Colonic mucosa (tissue), 4 donors: ENCODE measurements around the gene CRTAP. TPM values are rescaled to one million over a fixed set of nuclear protein-coding genes. Genes with fewer than 3 reads are reported as not detected.

Source experiments
- DNase-seq: peaks from one replicate; pipeline ENCODE4 v3.0.0-alpha.2; 2020
- H3K27ac ChIP-seq: fragments of 200-600 bp; one replicate; pipeline ENCODE4 v1.8.0; 2021
- H3K27me3 ChIP-seq: fragments of 200-600 bp; one replicate; pipeline ENCODE4 v1.8.0; 2021
- H3K36me3 ChIP-seq: fragments of 200-600 bp; one replicate; pipeline ENCODE4 v1.8.0; 2021
- H3K4me1 ChIP-seq: fragments of 200-600 bp; one replicate; pipeline ENCODE4 v1.8.0; 2021; ENCODE audit warnings: mild to moderate bottlenecking
- H3K4me3 ChIP-seq: fragments of 200-600 bp; one replicate; pipeline ENCODE4 v1.8.0; 2021
- H3K9ac ChIP-seq, 2 donors: one replicate each; pipeline ENCODE4 v1.7.0; 2013; ENCODE audit warnings: control low read depth in 2 of 2, low read depth in 2 of 2, low read length in 2 of 2
- H3K9me3 ChIP-seq: fragments of 200-600 bp; one replicate; pipeline ENCODE4 v1.8.0; 2021
- intact Hi-C: fragments of 100-400 bp; cut with DNase I; formaldehyde crosslinking; loops from one replicate; pipeline ENCODE4 v1.14.1; 2022
- total RNA-seq, 2 donors: library from RNA; stranded (reverse); fragmentation: NEBNext Ultra II Directional in 1 of 2; extraction: Animal tissue kit (Norgen Biotek cat#: 25700) in 1 of 2; gene quantifications; one replicate each; pipeline ENCODE4 v1.2.1, GENCODE V29; 2021
- TF ChIP-seq, protein P1 (sequence below): fragments of 200-600 bp; IDR thresholded peaks from one replicate; pipeline ENCODE4 v1.8.0; 2022; ENCODE audit warnings: antibody characterized with exemption, mild to moderate bottlenecking
- donor health status: healthy.
- donor health status: DM: no; HTN: no; CAD: no.
- donor health status: DM: no; HTN: no; CAD: no.

Gene CRTAP
- total RNA-seq, 2 donors from 2014 or later: 92.7 to 101 TPM

DNA sequence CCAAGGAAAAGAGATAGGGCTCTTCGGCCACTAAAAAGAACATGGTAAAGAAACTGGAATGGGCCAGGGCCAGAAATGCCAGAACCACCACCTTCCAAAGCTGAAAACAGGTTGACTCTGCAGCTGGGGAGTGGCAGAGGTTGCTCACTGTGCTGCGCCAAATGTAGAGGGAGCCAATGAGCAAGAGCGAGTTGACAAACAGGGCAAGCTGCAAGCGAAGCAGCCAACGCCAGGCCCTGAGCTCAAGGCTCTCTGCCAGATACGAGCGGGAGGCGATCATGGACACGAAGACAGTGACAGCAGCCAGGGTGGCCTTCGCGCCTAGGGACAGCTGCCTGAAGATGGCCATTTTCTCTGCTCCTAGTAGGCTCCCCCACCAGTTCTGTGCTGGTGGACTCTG, 20.0 kb upstream of the CRTAP start:
- H3K27me3 ChIP-seq: no peaks in the 10 kb centered on the region
- H3K4me1 ChIP-seq: no peaks in the 10 kb centered on the region
- DNase-seq: no peak
- TF ChIP-seq, protein P1, sequence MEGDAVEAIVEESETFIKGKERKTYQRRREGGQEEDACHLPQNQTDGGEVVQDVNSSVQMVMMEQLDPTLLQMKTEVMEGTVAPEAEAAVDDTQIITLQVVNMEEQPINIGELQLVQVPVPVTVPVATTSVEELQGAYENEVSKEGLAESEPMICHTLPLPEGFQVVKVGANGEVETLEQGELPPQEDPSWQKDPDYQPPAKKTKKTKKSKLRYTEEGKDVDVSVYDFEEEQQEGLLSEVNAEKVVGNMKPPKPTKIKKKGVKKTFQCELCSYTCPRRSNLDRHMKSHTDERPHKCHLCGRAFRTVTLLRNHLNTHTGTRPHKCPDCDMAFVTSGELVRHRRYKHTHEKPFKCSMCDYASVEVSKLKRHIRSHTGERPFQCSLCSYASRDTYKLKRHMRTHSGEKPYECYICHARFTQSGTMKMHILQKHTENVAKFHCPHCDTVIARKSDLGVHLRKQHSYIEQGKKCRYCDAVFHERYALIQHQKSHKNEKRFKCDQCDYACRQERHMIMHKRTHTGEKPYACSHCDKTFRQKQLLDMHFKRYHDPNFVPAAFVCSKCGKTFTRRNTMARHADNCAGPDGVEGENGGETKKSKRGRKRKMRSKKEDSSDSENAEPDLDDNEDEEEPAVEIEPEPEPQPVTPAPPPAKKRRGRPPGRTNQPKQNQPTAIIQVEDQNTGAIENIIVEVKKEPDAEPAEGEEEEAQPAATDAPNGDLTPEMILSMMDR: no peak
- no peaks in the 10 kb centered on the region for H3K36me3 ChIP-seq
- H3K9me3 ChIP-seq: no peaks in the 10 kb centered on the region
- no peak overlapping the region for H3K27ac ChIP-seq
- intact Hi-C loops: no loop called here
- no peak overlapping the region for H3K9ac ChIP-seq
- no peak overlapping the region for H3K4me3 ChIP-seq

DNA sequence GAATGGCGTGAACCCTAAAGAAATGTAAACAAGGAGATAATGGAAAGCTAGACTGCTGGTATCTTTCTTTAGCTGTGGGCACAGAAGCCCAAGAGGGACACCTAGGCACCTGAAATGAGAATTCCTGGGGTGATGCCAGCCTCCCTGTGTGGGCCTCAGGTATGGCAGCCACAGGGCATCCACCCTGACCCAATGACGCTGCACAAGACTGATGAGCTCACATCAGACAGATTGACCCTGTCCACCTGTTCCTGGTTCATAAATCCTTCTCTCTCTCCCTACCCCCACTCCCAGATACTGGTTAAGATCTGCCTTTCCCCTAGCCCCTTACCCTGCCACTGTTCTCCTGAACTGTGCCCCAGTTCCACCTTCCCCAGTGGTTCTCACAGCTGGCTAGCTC, 18.4 kb upstream of the CRTAP start:
- Histone ChIP-seq H3K27me3 (no peaks in the 10 kb centered on the region), H3K9me3 (no peaks in the 10 kb centered on the region), H3K4me1 (no peaks in the 10 kb centered on the region), H3K9ac (peak overlapping the region; percentile 93 to 96), H3K36me3 (no peaks in the 10 kb centered on the region), H3K4me3 (peak overlapping the region; percentile 96), H3K27ac (no peak overlapping the region)
- TF ChIP-seq, protein P1: no peak
- intact Hi-C loops: no loop called here
- no peak for DNase-seq

DNA sequence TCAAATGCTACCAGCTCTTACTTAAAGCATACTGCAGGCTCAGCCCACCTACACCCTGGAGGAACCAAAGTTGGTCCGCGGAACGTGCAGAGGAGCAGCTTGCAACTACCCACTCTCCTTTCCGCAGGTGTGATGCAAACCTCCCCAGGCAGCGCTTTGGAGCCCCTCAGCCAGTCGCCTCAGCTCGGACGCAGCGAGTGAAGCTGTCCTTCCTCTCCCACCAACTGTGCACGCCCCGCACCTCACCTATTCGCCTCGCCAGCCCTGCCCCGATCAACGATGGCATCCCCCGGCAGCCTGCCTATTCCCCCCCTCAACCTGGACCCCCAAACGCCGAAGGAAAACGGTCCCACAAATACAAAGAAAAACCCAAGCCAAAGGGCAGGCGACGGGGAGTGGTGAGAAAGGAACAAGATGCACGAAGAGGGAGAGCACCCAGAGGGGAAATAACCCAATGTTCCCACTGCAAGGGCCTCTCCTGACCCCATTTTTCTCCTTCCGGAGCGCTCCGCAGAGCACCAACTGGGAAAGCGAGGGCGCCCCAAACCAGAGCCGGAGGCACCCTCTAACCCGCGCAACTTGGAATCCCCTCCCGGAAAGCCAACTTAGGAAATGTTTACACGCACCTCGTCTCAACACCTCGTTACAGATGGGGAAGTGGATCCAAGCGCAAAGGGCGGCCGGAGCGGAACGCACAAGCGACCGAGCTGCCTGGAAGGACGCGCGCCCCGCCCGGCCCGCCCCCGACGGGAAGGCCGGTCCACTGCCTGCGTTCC, 17.5 kb upstream of the CRTAP start:
- peak overlapping the region; percentile 93 to 96 for H3K9ac ChIP-seq
- peak overlapping the region; percentile 96 for H3K4me3 ChIP-seq
- no peaks in the 10 kb centered on the region for H3K36me3 ChIP-seq
- H3K27me3 ChIP-seq: no peaks in the 10 kb centered on the region
- intact Hi-C loops: no loop called here
- peak; percentile 60 for DNase-seq
- TF ChIP-seq, protein P1: no peak
- no peaks in the 10 kb centered on the region for H3K4me1 ChIP-seq
- H3K27ac ChIP-seq: peak overlapping the region; percentile 92
- no peaks in the 10 kb centered on the region for H3K9me3 ChIP-seq

DNA sequence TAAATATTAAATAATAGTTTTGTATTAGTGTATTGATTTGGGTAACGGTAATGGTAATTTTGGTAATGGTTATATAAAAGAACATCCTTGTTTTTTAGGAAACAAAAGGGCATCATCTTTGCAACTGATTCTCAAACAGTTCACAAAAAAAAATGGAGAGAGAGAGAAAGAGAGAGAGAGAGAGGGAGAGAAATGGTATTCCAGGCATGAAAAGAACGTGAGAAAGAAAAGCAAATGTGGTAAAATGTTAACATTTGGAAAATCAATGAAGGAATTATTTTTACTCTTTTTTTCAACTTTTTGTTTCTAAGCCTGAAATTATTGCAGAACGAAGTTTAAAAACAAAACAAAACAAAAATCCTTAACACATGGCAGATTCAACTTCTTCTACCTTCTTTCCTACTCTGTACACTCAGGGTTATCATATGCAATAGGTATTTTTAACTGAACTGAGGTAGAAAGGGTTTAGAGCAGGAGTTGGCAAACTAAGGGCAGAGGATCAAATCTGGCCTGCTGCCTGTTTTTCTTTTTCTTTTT, 14.6 kb upstream of the CRTAP start:
- DNase-seq: no peak
- Histone ChIP-seq H3K27ac (no peak overlapping the region), H3K4me1 (no peaks in the 10 kb centered on the region), H3K9ac (no peak overlapping the region), H3K9me3 (no peaks in the 10 kb centered on the region), H3K4me3 (no peak overlapping the region), H3K27me3 (no peaks in the 10 kb centered on the region), H3K36me3 (no peaks in the 10 kb centered on the region)
- intact Hi-C loops: no loop called here
- TF ChIP-seq, protein P1: no peak

DNA sequence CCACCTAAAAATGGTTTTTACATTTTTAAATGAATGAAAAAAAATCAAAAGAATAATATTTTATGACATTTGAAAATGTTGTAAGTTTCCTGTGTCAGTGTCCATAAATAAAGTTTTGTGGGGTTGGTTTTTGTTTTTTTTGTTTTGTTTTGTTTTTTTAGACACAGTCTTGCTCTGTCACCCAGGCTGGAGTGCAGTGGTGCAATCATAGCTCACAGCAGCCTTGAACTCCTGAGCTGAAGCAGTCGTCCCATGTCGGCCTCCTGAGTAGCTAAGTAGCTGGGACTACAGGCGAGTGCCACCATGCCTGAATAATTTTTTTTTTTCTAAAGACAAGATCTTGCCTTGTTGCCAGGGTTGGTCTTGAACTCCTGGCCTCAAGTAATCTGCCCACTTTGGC, 14.1 kb upstream of the CRTAP start:
- H3K27ac ChIP-seq: no peak overlapping the region
- TF ChIP-seq, protein P1: no peak
- no peaks in the 10 kb centered on the region for H3K9me3 ChIP-seq
- no peak overlapping the region for H3K9ac ChIP-seq
- no peaks in the 10 kb centered on the region for H3K27me3 ChIP-seq
- H3K4me3 ChIP-seq: no peak overlapping the region
- no peak for DNase-seq
- H3K4me1 ChIP-seq: no peaks in the 10 kb centered on the region
- no peaks in the 10 kb centered on the region for H3K36me3 ChIP-seq
- intact Hi-C loops: no loop called here
